Stimulated activated CD8-positive, alpha-beta memory T cell treated with anti-CD3 and anti-CD28 coated beads, Interleukin-7, amount 100 ng/mL, for 48 hours (primary cell): ENCODE data around the gene NOX5.
"Not testable (repeated sequence)": the region's sequence is repeated elsewhere in the genome, so short reads cannot be mapped to it uniquely, and the experiment has no call there.

Experiments used
- DNase-seq, 2 donors: peaks; one replicate each; pipeline ENCODE4 v3.0.0-alpha.2; 2020; ENCODE audit warnings: low read depth in 1 of 2; ENCODE audit errors: extremely low read depth in 1 of 2

Gene NOX5

DNA sequence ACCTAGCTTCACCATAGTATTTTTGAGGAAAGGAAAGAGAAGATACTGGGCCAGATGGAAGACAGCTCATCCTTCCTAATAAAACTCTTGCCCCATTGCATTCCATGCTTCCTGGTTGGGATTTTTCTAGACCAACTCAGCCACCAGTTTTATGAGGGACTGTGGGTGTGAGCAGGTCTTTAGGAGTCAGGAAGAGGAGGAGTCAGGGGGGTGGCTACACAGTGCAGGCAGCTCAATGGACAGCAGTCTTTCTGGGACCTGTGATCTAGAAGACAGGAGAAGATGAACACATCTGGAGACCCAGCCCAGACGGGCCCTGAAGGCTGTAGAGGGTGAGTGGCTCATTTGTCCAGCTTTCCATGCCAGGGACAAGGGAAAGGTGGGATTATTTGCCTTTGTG lies at the start of gene NOX5:
Gene NOX5 (plus strand): TSS at position 242 of the 400 bp plus-strand sequence. CDS start 41 bp downstream, at position 283.
- DNase-seq = no peak

GRCh38 chr15:68966996-68967395 lies 47.5 kb upstream of the NOX5 start:
- DNase-seq = no peak

GRCh38 chr15:68967948-68968347 lies 46.5 kb upstream of the NOX5 start:
- no peak for DNase-seq

- no peak for DNase-seq
Observed at GRCh38 chr15:68969298-68969697, 45.2 kb upstream of the NOX5 start.

DNA sequence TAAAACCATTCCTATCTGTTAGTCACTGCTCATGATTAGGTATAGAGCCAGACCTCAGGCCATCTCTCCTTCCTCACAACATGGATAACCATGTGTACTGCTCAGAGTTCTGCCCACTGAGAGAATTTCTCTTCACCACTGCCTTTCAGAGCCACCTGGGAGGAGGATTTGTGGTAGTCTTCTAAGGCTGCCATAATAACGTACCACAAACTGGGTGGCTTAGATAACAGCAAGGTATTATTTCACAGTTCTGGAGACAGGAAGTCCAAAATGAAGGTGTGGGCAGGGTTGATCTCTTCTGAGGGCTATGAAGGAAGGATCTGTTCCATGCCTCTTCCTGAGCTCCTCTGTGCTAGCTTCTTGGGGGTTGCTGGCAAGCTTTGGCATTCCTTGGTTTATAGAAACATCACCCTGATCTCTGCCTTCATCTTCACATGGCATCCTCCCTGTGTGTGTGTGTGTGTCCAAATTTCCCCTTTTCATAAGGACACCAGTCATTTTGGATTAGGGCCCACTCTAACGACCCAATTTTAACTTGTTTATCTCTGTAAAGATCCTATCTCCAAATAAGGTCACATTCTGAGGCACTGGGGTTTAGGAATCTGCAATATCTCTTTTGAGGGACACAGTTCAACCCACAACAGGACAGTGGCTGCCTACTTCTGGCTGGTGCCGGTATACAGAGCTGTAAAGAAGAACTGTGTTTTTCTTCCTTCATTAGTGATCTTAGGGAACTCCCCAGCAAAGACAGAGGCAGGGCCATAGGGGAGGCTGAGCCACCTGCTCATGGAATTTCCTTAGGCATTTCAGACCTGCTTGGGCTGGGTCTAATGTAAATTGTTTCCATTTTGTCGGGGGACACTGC lies 42.1 kb upstream of the NOX5 start:
- no peak for DNase-seq

DNA sequence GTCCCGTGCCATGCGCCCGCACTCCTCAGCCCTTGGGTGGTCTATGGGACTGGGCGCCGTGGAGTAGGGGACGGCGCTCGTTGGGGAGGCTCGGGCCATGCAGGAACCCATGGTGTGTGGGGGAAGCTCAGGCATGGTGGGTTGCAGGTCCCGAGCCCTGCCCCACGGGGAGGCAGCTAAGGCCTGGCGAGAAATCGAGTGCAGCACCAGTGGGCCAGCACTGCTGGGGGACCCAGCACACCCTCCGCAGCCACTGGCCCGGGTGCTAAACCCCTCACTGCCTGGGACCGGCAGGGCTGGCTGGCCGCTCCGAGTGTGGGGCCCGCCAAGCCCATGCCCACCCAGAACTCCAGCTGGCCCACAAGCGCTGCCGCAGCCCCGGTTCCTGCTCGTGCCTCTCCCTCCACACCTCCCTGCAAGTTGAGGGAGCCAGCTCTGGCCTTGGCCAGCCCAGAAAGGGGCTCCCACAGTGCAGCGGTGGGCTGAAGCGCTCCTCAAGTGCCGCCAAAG lies 38.8 kb upstream of the NOX5 start:
- not testable (repeated sequence) for DNase-seq

DNA sequence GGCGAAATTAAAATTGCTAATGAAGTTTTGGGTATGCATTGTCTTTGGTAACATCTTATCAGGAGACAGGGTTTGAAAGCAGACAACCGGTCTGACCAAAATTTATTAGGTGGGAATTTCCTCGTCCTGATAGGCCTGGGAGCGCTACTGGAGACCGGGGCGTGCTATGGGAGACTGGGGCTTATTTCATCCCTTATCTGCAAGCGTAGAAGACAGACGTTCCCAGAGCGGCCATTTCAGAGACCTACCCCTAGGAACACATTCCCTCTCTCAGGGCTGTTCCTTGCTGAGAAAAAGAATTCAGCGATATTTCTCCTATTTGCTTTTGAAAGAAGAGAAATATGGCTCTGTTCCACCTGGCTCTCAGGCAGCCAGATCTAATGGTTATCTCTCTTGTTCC lies 37.1 kb upstream of the NOX5 start:
- DNase-seq = not testable (repeated sequence)

DNA sequence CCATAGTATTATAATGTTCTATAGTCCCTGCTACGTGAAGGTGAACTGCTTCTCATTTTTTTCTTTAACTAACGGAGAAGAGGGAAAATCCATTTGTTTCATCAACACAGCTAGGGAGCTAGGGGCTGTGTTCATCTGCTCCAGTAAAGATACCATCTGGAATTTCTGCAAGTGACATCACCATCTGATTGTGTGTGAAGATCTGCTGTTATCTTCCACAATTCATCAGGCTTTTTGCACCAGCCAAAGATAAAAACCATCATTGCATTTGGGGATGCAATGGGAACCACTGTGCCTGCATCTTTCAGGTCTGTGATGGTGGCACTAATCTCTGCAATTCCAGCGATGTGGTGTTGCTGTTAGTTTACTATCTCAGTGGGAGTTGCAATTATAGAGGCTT lies 35.5 kb upstream of the NOX5 start:
- no peak for DNase-seq

DNA sequence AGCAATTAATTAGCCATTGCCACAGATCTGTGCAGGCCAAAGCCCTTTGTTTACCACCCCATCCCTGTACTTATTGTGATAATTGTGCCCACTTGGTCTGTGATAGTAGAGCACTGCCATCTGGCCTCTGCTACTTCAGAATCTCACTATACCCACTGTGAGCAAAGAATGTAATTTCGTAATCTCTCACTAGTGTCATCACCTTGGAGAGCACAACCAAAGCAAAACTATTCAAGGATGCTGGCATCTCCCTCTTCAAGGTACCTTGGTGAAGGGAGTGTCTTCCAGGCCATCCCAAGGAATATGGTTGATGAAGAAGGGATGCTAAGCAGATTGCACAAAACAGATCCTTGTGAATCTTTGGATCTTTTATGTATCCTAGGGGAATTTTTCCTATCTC lies 34.7 kb upstream of the NOX5 start:
- DNase-seq = no peak

GRCh38 chr15:68980786-68981185 lies 33.7 kb upstream of the NOX5 start:
- no peak for DNase-seq

DNA sequence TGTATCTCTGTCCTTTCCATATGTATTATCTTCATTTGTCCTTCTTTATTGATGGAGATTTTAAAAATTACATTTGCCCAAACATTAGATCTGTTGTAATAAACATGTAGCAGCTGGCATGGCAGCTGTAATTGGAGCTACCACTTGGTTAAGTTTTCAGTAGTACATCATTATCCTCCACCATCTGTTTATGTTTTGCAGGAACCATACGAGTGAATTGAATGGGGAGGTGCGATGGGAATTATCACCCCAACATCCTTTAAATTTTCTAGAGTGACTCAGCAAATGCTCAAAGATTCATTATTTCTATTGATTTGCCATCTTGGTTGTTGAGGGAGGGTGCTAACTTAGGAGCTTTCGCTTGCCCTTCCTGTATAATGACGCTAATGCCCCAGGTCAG lies 32.6 kb upstream of the NOX5 start:
- DNase-seq = no peak

- no peak for DNase-seq
Observed at GRCh38 chr15:68982976-68983563, 31.4 kb upstream of the NOX5 start.

- DNase-seq = no peak
Observed at GRCh38 chr15:68983961-68984481, 30.5 kb upstream of the NOX5 start.

DNA sequence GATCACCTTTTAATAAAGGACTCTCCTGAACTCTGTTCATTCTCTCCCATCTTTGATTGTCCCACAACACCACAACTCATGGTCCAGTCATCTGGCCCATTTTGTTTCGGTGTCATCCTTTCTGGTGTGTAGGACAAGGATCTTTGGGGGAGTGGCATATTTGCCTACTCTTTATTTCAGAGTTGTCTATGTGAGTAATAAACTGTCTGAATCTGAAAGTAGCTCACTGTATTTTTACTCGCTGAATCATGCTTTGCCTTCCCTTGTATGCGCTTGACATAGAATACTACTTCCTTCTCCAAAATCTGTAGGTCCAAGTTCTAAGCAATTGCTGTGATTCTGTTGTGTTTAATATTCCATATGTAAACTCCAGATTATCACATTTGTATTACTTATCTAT lies 29.9 kb upstream of the NOX5 start:
- no peak for DNase-seq

DNA sequence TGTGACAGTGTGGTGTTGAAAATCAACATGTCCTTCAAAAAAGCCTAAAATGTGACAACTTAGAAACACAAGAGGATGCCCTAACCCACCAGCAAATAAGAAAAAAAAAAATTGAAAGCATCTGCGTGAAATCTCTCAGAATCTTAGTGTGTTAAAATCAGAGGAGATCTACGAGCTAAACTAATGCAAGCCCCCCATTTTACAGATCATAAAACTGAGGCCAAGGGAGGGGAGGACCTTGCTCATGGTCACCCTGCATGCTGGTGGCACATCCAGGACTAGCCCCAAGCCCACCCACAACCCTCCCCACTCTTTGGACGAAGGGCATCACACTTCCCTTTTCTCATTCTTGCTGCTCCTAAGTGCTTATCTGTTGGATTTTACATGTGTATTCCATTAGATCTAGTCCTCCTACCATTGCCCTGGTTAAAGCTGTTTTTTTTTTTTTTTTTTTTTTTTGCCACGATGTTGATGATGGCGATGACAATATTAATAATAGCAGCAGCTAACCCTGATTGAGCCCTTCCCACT lies 29.1 kb upstream of the NOX5 start:
- DNase-seq = no peak

GRCh38 chr15:68986322-68986721 lies 28.2 kb upstream of the NOX5 start:
- DNase-seq = no peak

DNA sequence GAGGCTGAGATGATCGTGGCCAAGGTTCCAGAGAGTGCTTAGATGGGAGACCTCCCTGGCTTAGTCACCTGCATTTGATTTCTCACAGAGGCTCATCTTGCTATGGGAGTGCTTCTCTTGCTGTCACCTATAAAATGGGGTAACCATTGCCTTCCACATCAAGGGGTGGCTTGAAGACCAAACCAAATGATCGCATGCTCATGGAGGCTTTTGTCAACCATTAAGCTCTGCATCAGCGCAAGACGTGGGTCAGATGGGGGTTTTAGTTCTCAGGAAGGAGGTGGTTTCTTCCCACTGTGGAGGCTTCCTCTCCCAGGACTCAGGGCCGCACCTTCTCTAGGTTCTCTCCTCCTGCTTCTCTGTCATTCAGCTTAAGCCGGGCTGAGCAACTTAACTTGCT lies 27.4 kb upstream of the NOX5 start:
- no peak for DNase-seq

DNA sequence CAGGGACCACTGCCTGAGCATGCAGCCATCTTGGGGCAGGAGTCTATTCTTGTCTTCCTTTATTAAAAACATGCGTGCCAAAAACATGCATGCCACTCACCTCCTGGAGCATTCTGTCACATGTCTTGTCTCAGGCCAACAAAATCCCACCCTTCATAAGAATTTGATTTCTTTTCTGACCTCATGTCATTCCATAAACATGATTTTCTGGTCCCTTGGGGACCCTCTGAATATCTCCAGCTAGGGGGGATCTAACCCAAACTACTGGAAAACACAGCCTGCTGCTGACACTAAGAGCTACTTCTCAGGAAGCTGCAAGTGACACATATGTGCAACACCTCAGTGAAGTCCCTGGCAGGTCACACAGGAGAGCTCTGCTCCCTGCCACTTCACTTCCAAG lies 26.8 kb upstream of the NOX5 start:
- DNase-seq = no peak

DNA sequence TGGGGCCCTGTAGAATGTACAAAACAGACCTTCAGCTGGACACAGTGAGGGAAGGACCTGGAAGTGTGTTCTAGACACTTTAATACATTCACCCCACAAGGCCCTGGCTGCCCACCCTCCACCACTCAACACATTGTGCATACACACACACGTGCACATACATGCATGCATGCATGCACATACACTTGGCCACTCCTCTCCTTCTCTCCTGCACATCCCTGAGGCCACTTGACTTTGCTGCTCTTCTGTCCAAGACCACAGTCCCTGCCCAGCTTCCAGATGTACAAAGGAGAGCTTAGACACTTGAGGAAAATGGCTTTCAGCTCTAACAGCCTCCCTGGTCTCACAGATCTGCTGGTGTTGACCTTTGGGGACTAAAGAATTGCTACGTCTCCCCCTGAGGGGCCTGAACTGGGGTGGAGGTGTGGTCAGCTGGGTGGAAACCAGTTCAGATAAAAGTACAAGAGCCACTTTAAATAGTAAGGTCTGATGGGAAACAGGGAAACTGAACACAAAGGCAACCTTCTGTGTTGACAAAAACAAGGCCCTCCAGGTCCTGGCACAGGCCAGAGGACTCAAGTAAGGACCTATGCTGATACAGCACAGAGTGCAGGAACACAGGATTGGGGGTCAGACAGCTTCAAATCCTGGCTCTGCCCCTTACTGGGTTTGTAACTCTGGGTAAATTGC lies 24.8 kb upstream of the NOX5 start:
- no peak for DNase-seq

- no peak for DNase-seq
Observed at GRCh38 chr15:68990231-68990991, 24.1 kb upstream of the NOX5 start.
